Measurements from ENCODE around the gene PIK3C2A. TPM values are rescaled to one million over a fixed set of nuclear protein-coding genes. Genes with fewer than 3 reads are reported as not detected.

Gene PIK3C2A
- total and polyA plus RNA-seq, 12 donors, result 6.7 to 43.7 (median 31.9) TPM

GRCh38 chr11:17159441-17159840 lies 48.3 kb downstream of the PIK3C2A start:
- ATAC-seq (peak in 1 of 8 donors; percentile 25), DNase-seq (no peak)
- WGBS, 2 donors, result 78 to 85% methylated on average over 3 of the region's 3 CpGs
- peak overlapping the region in 4 of 10 donors; percentile 12 to 82 (median 61) for H3K27ac ChIP-seq
- no peaks in the 10 kb centered on the region for H3K9me3 ChIP-seq
- no peaks in the 10 kb centered on the region for H3K27me3 ChIP-seq
- peaks cover 0 to 93% (median 62%) of the 10 kb centered on the region in 9 donors for H3K4me1 ChIP-seq
- H3K36me3 ChIP-seq, result peaks cover 0 to 12% (median 0%) of the 10 kb centered on the region in 9 donors
- H3K4me3 ChIP-seq, result no peak overlapping the region
- intact Hi-C loops (cut with DNase I), result no loop called here
- no peak for TF ChIP-seq CTCF (IDR thresholded peaks at IDR 0.05)

Other genes with a start within 250 kb of the PIK3C2A start
- gene PLEKHA7, start 193.6 kb downstream of the PIK3C2A start, total RNA-seq, result 10 to 100 TPM; 15.6 to 46.9 (median 24.0) TPM
- 10 to 100 TPM; 15.3 to 34.0 TPM for gene PLEKHA7, start 193.6 kb downstream of the PIK3C2A start, polyA plus RNA-seq
- gene RPS13, start 130.3 kb downstream of the PIK3C2A start, total RNA-seq, result 100 to 1,000 TPM; 646 to 869 (median 686) TPM
- 1,000 to 10,000 TPM; 1,212 to 1,998 TPM for gene RPS13, start 130.3 kb downstream of the PIK3C2A start, polyA plus RNA-seq
- 100 to 1,000 TPM in 5 of 10 donors, 10 to 100 TPM in 5; 78.8 to 175 (median 99.8) TPM for gene NUCB2, start 68.8 kb upstream of the PIK3C2A start, total RNA-seq
- 100 to 1,000 TPM; 139 to 156 TPM for gene NUCB2, start 68.8 kb upstream of the PIK3C2A start, polyA plus RNA-seq
- gene NCR3LG1, start 143.8 kb upstream of the PIK3C2A start, total RNA-seq, result 1 to 10 TPM in 7 of 10 donors, under 1 TPM in 3; 0.64 to 2.1 (median 1.3) TPM
- gene NCR3LG1, start 143.8 kb upstream of the PIK3C2A start, polyA plus RNA-seq, result under 1 TPM; 0.07 to 0.29 TPM
- 10 to 100 TPM in 8 of 10 donors, 1 to 10 TPM in 2; 8.9 to 27.0 (median 14.4) TPM for gene KCNJ11, start 180.7 kb upstream of the PIK3C2A start, total RNA-seq
- 10 to 100 TPM; 11.1 to 15.0 TPM for gene KCNJ11, start 180.7 kb upstream of the PIK3C2A start, polyA plus RNA-seq